Fibroblast of skin of back (primary cell): Measurements from ENCODE around the gene DCUN1D2.

Experiments used
- DNase-seq: peaks from one replicate; pipeline ENCODE4 v3.0.0-alpha.2; 2013

DCUN1D2 gene

GRCh38 chr13:113407103-113407530 is 83.4 kb downstream of the DCUN1D2 start:
- DNase-seq, result no peak

GRCh38 chr13:113406321-113407102 is 84.0 kb downstream of the DCUN1D2 start:
- no peak for DNase-seq
